Neural cell (in vitro differentiated cells): ENCODE measurements around the gene RPL14.

Experiments used
- RAD21 ChIP-seq: fragments of 450-650 bp; conservative IDR thresholded peaks from 2 replicates; pipeline ENCODE4 v1.6.1; 2014; ENCODE audit warnings: antibody characterized with exemption, mild to moderate bottlenecking, moderate library complexity
- TF ChIP-seq, protein P1 (sequence below): fragments of 450-650 bp; IDR thresholded peaks from 2 replicates; pipeline ENCODE4 v1.5.1; 2014; ENCODE audit warnings: antibody characterized with exemption, mild to moderate bottlenecking, moderate library complexity; ENCODE audit not compliant: poor library complexity, severe bottlenecking

DNA sequence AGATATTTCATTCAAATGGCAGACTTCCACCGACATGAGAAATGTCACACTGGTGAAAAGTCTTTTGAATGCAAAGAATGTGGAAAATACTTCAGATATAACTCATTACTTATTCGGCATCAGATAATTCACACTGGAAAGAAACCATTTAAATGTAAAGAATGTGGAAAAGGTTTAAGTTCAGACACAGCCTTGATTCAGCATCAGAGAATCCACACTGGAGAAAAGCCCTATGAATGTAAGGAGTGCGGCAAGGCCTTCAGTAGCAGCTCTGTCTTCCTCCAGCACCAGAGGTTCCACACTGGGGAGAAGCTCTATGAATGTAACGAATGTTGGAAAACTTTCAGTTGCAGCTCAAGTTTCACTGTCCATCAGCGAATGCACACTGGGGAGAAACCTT is 59.1 kb downstream of the RPL14 start:
- TF ChIP-seq, protein P1, sequence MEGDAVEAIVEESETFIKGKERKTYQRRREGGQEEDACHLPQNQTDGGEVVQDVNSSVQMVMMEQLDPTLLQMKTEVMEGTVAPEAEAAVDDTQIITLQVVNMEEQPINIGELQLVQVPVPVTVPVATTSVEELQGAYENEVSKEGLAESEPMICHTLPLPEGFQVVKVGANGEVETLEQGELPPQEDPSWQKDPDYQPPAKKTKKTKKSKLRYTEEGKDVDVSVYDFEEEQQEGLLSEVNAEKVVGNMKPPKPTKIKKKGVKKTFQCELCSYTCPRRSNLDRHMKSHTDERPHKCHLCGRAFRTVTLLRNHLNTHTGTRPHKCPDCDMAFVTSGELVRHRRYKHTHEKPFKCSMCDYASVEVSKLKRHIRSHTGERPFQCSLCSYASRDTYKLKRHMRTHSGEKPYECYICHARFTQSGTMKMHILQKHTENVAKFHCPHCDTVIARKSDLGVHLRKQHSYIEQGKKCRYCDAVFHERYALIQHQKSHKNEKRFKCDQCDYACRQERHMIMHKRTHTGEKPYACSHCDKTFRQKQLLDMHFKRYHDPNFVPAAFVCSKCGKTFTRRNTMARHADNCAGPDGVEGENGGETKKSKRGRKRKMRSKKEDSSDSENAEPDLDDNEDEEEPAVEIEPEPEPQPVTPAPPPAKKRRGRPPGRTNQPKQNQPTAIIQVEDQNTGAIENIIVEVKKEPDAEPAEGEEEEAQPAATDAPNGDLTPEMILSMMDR, result no peak
- no peak for TF ChIP-seq RAD21
